Stomach smooth muscle (tissue), 2 donors: ENCODE measurements around the gene KHDRBS2.

Experiments used
- H3K27ac ChIP-seq: one replicate; pipeline ENCODE4 v1.7.0; 2013; ENCODE audit warnings: mild to moderate bottlenecking, low read length, inconsistent platforms
- H3K27me3 ChIP-seq, 2 donors: one replicate each; pipeline ENCODE4 v1.7.0; 2013; ENCODE audit warnings: low read length in 2 of 2; ENCODE audit not compliant: insufficient read depth in 2 of 2, control insufficient read depth in 1 of 2
- H3K36me3 ChIP-seq, 2 donors: one replicate each; pipeline ENCODE4 v1.7.0; 2013; ENCODE audit warnings: low read length in 2 of 2; ENCODE audit not compliant: control insufficient read depth in 2 of 2, insufficient read depth in 2 of 2
- H3K4me1 ChIP-seq: one replicate; pipeline ENCODE4 v1.7.0; 2013; ENCODE audit warnings: low read length; ENCODE audit not compliant: control insufficient read depth, insufficient read depth
- H3K4me3 ChIP-seq, 2 donors: one replicate each; pipeline ENCODE4 v1.7.0; 2013; ENCODE audit warnings: low read length in 2 of 2
- H3K9ac ChIP-seq, 2 donors: one replicate each; pipeline ENCODE4 v1.7.0; 2013; ENCODE audit warnings: low read length in 2 of 2, mild to moderate bottlenecking in 1 of 2
- H3K9me3 ChIP-seq, 2 donors: one replicate each; pipeline ENCODE4 v1.7.0; 2013; ENCODE audit warnings: low read length in 2 of 2; ENCODE audit not compliant: control insufficient read depth in 2 of 2
- donor health status: healthy.
- donor health status: Pancreatic carcinoma.

Gene KHDRBS2

GRCh38 chr6:62103186-62103859 is 182.7 kb downstream of the KHDRBS2 start:
- Histone ChIP-seq H3K9ac (no peak overlapping the region), H3K9me3 (no peaks in the 10 kb centered on the region), H3K27ac (no peak overlapping the region), H3K4me1 (no peaks in the 10 kb centered on the region), H3K36me3 (no peaks in the 10 kb centered on the region), H3K4me3 (no peak overlapping the region), H3K27me3 (no peaks in the 10 kb centered on the region)

- Histone ChIP-seq H3K4me1 (no peaks in the 10 kb centered on the region), H3K27ac (no peak overlapping the region), H3K27me3 (no peaks in the 10 kb centered on the region), H3K9me3 (no peaks in the 10 kb centered on the region), H3K4me3 (no peak overlapping the region), H3K36me3 (no peaks in the 10 kb centered on the region), H3K9ac (no peak overlapping the region)
Observed at GRCh38 chr6:62102387-62102786, 183.6 kb downstream of the KHDRBS2 start.

GRCh38 chr6:62090442-62091229 is 195.4 kb downstream of the KHDRBS2 start:
- no peaks in the 10 kb centered on the region for H3K9me3 ChIP-seq
- H3K36me3 ChIP-seq: no peaks in the 10 kb centered on the region
- no peaks in the 10 kb centered on the region for H3K27me3 ChIP-seq
- H3K4me3 ChIP-seq: no peak overlapping the region
- H3K4me1 ChIP-seq: no peaks in the 10 kb centered on the region
- H3K9ac ChIP-seq: no peak overlapping the region
- H3K27ac ChIP-seq: no peak overlapping the region

- H3K27ac ChIP-seq: no peak overlapping the region
- H3K36me3 ChIP-seq: no peaks in the 10 kb centered on the region
- H3K9ac ChIP-seq: no peak overlapping the region
- no peaks in the 10 kb centered on the region for H3K4me1 ChIP-seq
- H3K4me3 ChIP-seq: no peak overlapping the region
- no peaks in the 10 kb centered on the region for H3K9me3 ChIP-seq
- no peaks in the 10 kb centered on the region for H3K27me3 ChIP-seq
Observed at GRCh38 chr6:62089781-62090180, 196.2 kb downstream of the KHDRBS2 start.

- no peaks in the 10 kb centered on the region for H3K36me3 ChIP-seq
- H3K9ac ChIP-seq: no peak overlapping the region
- H3K27ac ChIP-seq: no peak overlapping the region
- no peak overlapping the region for H3K4me3 ChIP-seq
- H3K4me1 ChIP-seq: no peaks in the 10 kb centered on the region
- H3K9me3 ChIP-seq: no peaks in the 10 kb centered on the region
- H3K27me3 ChIP-seq: no peaks in the 10 kb centered on the region
Observed at GRCh38 chr6:62086047-62086446, 200.0 kb downstream of the KHDRBS2 start.

- no peaks in the 10 kb centered on the region for H3K36me3 ChIP-seq
- no peak overlapping the region for H3K4me3 ChIP-seq
- H3K27ac ChIP-seq: no peak overlapping the region
- H3K9ac ChIP-seq: no peak overlapping the region
- H3K9me3 ChIP-seq: no peaks in the 10 kb centered on the region
- no peaks in the 10 kb centered on the region for H3K4me1 ChIP-seq
- H3K27me3 ChIP-seq: no peaks in the 10 kb centered on the region
Observed at GRCh38 chr6:62075869-62076268, 210.2 kb downstream of the KHDRBS2 start.

- Histone ChIP-seq H3K27me3 (no peaks in the 10 kb centered on the region), H3K9me3 (no peaks in the 10 kb centered on the region), H3K27ac (no peak overlapping the region), H3K9ac (no peak overlapping the region), H3K4me1 (no peaks in the 10 kb centered on the region), H3K36me3 (no peaks in the 10 kb centered on the region), H3K4me3 (no peak overlapping the region)
Observed at GRCh38 chr6:62059901-62060300, 226.1 kb downstream of the KHDRBS2 start.

GRCh38 chr6:62057300-62057699 is 228.7 kb downstream of the KHDRBS2 start:
- no peaks in the 10 kb centered on the region for H3K4me1 ChIP-seq
- H3K9ac ChIP-seq: no peak overlapping the region
- no peak overlapping the region for H3K27ac ChIP-seq
- no peak overlapping the region for H3K4me3 ChIP-seq
- H3K36me3 ChIP-seq: no peaks in the 10 kb centered on the region
- H3K9me3 ChIP-seq: no peaks in the 10 kb centered on the region
- no peaks in the 10 kb centered on the region for H3K27me3 ChIP-seq

GRCh38 chr6:62045502-62045901 is 240.5 kb downstream of the KHDRBS2 start:
- no peaks in the 10 kb centered on the region for H3K27me3 ChIP-seq
- H3K9me3 ChIP-seq: no peaks in the 10 kb centered on the region
- no peaks in the 10 kb centered on the region for H3K4me1 ChIP-seq
- H3K27ac ChIP-seq: no peak overlapping the region
- H3K36me3 ChIP-seq: no peaks in the 10 kb centered on the region
- no peak overlapping the region for H3K9ac ChIP-seq
- no peak overlapping the region for H3K4me3 ChIP-seq

- no peaks in the 10 kb centered on the region for H3K27me3 ChIP-seq
- H3K27ac ChIP-seq: no peak overlapping the region
- no peaks in the 10 kb centered on the region for H3K4me1 ChIP-seq
- no peaks in the 10 kb centered on the region for H3K9me3 ChIP-seq
- no peak overlapping the region for H3K4me3 ChIP-seq
- H3K36me3 ChIP-seq: no peaks in the 10 kb centered on the region
- H3K9ac ChIP-seq: no peak overlapping the region
Observed at GRCh38 chr6:62043084-62043483, 242.9 kb downstream of the KHDRBS2 start.

GRCh38 chr6:62042429-62042828 is 243.6 kb downstream of the KHDRBS2 start:
- no peaks in the 10 kb centered on the region for H3K4me1 ChIP-seq
- H3K9ac ChIP-seq: no peak overlapping the region
- no peaks in the 10 kb centered on the region for H3K9me3 ChIP-seq
- no peaks in the 10 kb centered on the region for H3K36me3 ChIP-seq
- no peaks in the 10 kb centered on the region for H3K27me3 ChIP-seq
- no peak overlapping the region for H3K27ac ChIP-seq
- H3K4me3 ChIP-seq: no peak overlapping the region
